WTC11 (cell line): ENCODE data around the gene ZIK1. TPM values are rescaled to one million over a fixed set of nuclear protein-coding genes. Genes with fewer than 3 reads are reported as not detected.

Experiments used
- CDX4 ChIP-seq: fragments of 250-450 bp; sonication (Bioruptor Pico); IDR thresholded peaks from 2 replicates; pipeline ENCODE4 v1.9.0; 2021; ENCODE audit warnings: moderate library complexity, mild to moderate bottlenecking, inconsistent platforms, borderline replicate concordance
- CREB1 ChIP-seq: sonication (generic); formaldehyde crosslinking; IDR thresholded peaks from 2 replicates; pipeline ENCODE4 v1.8.0; 2023; ENCODE audit warnings: mild to moderate bottlenecking, missing genetic modification reagents
- CREM ChIP-seq: sonication (generic); formaldehyde crosslinking; IDR thresholded peaks from 2 replicates; pipeline ENCODE4 v1.8.1; 2022; ENCODE audit warnings: mild to moderate bottlenecking, missing genetic modification reagents, moderate library complexity
- E2F5 ChIP-seq: sonication (generic); formaldehyde crosslinking; IDR thresholded peaks from 2 replicates; pipeline ENCODE4 v1.8.1; 2022; ENCODE audit warnings: mild to moderate bottlenecking, moderate library complexity, missing genetic modification reagents
- FOXK1 ChIP-seq: sonication (generic); formaldehyde crosslinking; IDR thresholded peaks from 2 replicates; pipeline ENCODE4 v1.8.0; 2022; ENCODE audit warnings: mild to moderate bottlenecking, moderate library complexity, missing genetic modification reagents
- IRF2 ChIP-seq: sonication (generic); formaldehyde crosslinking; IDR thresholded peaks from 2 replicates; pipeline ENCODE4 v1.8.0; 2022; ENCODE audit warnings: low read depth, missing genetic modification reagents, borderline replicate concordance
- MLX ChIP-seq: sonication (generic); formaldehyde crosslinking; IDR thresholded peaks from 2 replicates; pipeline ENCODE4 v1.8.1; 2023; ENCODE audit warnings: mild to moderate bottlenecking, missing genetic modification reagents, moderate library complexity
- MYBL2 ChIP-seq: sonication (generic); formaldehyde crosslinking; IDR thresholded peaks from 2 replicates; pipeline ENCODE4 v1.8.1; 2023; ENCODE audit warnings: mild to moderate bottlenecking, moderate library complexity, missing genetic modification reagents
- NR1H2 ChIP-seq: sonication (generic); formaldehyde crosslinking; IDR thresholded peaks from 2 replicates; pipeline ENCODE4 v1.9.0; 2021; ENCODE audit warnings: mild to moderate bottlenecking, moderate library complexity, missing genetic modification reagents
- NR3C1 ChIP-seq: sonication (generic); formaldehyde crosslinking; conservative IDR thresholded peaks from 2 replicates; pipeline ENCODE4 v1.8.1; 2023; ENCODE audit warnings: low read depth, mild to moderate bottlenecking, missing genetic modification reagents
- RORB ChIP-seq: fragments of 250-450 bp; sonication (Bioruptor Pico); IDR thresholded peaks from 2 replicates; pipeline ENCODE4 v1.9.0; 2021; ENCODE audit warnings: mild to moderate bottlenecking
- TEAD1 ChIP-seq: sonication (generic); formaldehyde crosslinking; IDR thresholded peaks from 2 replicates; pipeline ENCODE4 v1.8.0; 2022; ENCODE audit warnings: mild to moderate bottlenecking, missing genetic modification reagents
- ZNF219 ChIP-seq: sonication (generic); formaldehyde crosslinking; IDR thresholded peaks from 2 replicates; pipeline ENCODE4 v1.8.0; 2023; ENCODE audit warnings: missing genetic modification reagents, mild to moderate bottlenecking, borderline replicate concordance
- ZNF671 ChIP-seq: fragments of 250-450 bp; sonication (Bioruptor Pico); IDR thresholded peaks from 2 replicates; pipeline ENCODE4 v1.8.0; 2021; ENCODE audit warnings: mild to moderate bottlenecking
- ZSCAN18 ChIP-seq: fragments of 250-450 bp; sonication (Bioruptor Pico); IDR thresholded peaks from 2 replicates; pipeline ENCODE4 v2.1.2; 2022; ENCODE audit warnings: mild to moderate bottlenecking, moderate library complexity
- total RNA-seq: library from RNA; stranded (reverse); gene quantifications from 3 replicates; pipeline ENCODE4 v1.2.3, GENCODE V29; 2021
- TF ChIP-seq, protein P1 (sequence below): fragments of 200-600 bp; IDR thresholded peaks from 2 replicates; pipeline ENCODE4 v1.8.0; 2022; ENCODE audit warnings: antibody characterized with exemption
- TF ChIP-seq, protein P2 (sequence below): fragments of 250-450 bp; sonication (Bioruptor Pico); IDR thresholded peaks from 2 replicates; pipeline ENCODE4 v1.9.0; 2021; ENCODE audit warnings: mild to moderate bottlenecking, borderline replicate concordance
- TF ChIP-seq, protein P3 (sequence below): sonication (generic); formaldehyde crosslinking; IDR thresholded peaks from 2 replicates; pipeline ENCODE4 v1.8.0; 2023; ENCODE audit warnings: mild to moderate bottlenecking, missing genetic modification reagents
- TF ChIP-seq, protein P4 (sequence below): sonication (generic); formaldehyde crosslinking; IDR thresholded peaks from 2 replicates; pipeline ENCODE4 v1.8.0; 2022; ENCODE audit warnings: missing genetic modification reagents

ZIK1 gene
- total RNA-seq, 1 experiment from 2014 or later: 31.1 TPM

- no peak for TF ChIP-seq ZNF671 (CRISPR knock-in tag)
- TF ChIP-seq TEAD1: peak; percentile 94
- peak; percentile 94 for TF ChIP-seq CREB1 (CRISPR knock-in tag)
- TF ChIP-seq, protein P1, sequence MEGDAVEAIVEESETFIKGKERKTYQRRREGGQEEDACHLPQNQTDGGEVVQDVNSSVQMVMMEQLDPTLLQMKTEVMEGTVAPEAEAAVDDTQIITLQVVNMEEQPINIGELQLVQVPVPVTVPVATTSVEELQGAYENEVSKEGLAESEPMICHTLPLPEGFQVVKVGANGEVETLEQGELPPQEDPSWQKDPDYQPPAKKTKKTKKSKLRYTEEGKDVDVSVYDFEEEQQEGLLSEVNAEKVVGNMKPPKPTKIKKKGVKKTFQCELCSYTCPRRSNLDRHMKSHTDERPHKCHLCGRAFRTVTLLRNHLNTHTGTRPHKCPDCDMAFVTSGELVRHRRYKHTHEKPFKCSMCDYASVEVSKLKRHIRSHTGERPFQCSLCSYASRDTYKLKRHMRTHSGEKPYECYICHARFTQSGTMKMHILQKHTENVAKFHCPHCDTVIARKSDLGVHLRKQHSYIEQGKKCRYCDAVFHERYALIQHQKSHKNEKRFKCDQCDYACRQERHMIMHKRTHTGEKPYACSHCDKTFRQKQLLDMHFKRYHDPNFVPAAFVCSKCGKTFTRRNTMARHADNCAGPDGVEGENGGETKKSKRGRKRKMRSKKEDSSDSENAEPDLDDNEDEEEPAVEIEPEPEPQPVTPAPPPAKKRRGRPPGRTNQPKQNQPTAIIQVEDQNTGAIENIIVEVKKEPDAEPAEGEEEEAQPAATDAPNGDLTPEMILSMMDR: no peak
- 0 out of 2 replicates have a peak, but pooled peaks have one; percentile 79 for TF ChIP-seq IRF2 (CRISPR knock-in tag)
- peak; percentile 93 for TF ChIP-seq FOXK1 (CRISPR knock-in tag)
- peak; percentile 89 for TF ChIP-seq CREM
- TF ChIP-seq ZNF219 (CRISPR knock-in tag): peak; percentile 93
- no peak for TF ChIP-seq CDX4 (CRISPR knock-in tag)
- TF ChIP-seq MLX (CRISPR knock-in tag): peak; percentile 80; the same call in 1 of the 2 replicates
- peak; percentile 64; the same call in 1 of the 2 replicates for TF ChIP-seq NR3C1 (CRISPR knock-in tag)
- TF ChIP-seq MYBL2: peak; percentile 93
- TF ChIP-seq E2F5 (CRISPR knock-in tag): peak; percentile 91
- TF ChIP-seq, protein P2, sequence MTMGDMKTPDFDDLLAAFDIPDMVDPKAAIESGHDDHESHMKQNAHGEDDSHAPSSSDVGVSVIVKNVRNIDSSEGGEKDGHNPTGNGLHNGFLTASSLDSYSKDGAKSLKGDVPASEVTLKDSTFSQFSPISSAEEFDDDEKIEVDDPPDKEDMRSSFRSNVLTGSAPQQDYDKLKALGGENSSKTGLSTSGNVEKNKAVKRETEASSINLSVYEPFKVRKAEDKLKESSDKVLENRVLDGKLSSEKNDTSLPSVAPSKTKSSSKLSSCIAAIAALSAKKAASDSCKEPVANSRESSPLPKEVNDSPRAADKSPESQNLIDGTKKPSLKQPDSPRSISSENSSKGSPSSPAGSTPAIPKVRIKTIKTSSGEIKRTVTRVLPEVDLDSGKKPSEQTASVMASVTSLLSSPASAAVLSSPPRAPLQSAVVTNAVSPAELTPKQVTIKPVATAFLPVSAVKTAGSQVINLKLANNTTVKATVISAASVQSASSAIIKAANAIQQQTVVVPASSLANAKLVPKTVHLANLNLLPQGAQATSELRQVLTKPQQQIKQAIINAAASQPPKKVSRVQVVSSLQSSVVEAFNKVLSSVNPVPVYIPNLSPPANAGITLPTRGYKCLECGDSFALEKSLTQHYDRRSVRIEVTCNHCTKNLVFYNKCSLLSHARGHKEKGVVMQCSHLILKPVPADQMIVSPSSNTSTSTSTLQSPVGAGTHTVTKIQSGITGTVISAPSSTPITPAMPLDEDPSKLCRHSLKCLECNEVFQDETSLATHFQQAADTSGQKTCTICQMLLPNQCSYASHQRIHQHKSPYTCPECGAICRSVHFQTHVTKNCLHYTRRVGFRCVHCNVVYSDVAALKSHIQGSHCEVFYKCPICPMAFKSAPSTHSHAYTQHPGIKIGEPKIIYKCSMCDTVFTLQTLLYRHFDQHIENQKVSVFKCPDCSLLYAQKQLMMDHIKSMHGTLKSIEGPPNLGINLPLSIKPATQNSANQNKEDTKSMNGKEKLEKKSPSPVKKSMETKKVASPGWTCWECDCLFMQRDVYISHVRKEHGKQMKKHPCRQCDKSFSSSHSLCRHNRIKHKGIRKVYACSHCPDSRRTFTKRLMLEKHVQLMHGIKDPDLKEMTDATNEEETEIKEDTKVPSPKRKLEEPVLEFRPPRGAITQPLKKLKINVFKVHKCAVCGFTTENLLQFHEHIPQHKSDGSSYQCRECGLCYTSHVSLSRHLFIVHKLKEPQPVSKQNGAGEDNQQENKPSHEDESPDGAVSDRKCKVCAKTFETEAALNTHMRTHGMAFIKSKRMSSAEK (CRISPR knock-in tag): peak; percentile 26; the same call in 1 of the 2 replicates
- peak; percentile 90; the same call in 1 of the 2 replicates for TF ChIP-seq NR1H2 (CRISPR knock-in tag)
- TF ChIP-seq, protein P3, sequence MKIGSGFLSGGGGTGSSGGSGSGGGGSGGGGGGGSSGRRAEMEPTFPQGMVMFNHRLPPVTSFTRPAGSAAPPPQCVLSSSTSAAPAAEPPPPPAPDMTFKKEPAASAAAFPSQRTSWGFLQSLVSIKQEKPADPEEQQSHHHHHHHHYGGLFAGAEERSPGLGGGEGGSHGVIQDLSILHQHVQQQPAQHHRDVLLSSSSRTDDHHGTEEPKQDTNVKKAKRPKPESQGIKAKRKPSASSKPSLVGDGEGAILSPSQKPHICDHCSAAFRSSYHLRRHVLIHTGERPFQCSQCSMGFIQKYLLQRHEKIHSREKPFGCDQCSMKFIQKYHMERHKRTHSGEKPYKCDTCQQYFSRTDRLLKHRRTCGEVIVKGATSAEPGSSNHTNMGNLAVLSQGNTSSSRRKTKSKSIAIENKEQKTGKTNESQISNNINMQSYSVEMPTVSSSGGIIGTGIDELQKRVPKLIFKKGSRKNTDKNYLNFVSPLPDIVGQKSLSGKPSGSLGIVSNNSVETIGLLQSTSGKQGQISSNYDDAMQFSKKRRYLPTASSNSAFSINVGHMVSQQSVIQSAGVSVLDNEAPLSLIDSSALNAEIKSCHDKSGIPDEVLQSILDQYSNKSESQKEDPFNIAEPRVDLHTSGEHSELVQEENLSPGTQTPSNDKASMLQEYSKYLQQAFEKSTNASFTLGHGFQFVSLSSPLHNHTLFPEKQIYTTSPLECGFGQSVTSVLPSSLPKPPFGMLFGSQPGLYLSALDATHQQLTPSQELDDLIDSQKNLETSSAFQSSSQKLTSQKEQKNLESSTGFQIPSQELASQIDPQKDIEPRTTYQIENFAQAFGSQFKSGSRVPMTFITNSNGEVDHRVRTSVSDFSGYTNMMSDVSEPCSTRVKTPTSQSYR (CRISPR knock-in tag): peak; percentile 97
- no peak for TF ChIP-seq ZSCAN18
- TF ChIP-seq, protein P4, sequence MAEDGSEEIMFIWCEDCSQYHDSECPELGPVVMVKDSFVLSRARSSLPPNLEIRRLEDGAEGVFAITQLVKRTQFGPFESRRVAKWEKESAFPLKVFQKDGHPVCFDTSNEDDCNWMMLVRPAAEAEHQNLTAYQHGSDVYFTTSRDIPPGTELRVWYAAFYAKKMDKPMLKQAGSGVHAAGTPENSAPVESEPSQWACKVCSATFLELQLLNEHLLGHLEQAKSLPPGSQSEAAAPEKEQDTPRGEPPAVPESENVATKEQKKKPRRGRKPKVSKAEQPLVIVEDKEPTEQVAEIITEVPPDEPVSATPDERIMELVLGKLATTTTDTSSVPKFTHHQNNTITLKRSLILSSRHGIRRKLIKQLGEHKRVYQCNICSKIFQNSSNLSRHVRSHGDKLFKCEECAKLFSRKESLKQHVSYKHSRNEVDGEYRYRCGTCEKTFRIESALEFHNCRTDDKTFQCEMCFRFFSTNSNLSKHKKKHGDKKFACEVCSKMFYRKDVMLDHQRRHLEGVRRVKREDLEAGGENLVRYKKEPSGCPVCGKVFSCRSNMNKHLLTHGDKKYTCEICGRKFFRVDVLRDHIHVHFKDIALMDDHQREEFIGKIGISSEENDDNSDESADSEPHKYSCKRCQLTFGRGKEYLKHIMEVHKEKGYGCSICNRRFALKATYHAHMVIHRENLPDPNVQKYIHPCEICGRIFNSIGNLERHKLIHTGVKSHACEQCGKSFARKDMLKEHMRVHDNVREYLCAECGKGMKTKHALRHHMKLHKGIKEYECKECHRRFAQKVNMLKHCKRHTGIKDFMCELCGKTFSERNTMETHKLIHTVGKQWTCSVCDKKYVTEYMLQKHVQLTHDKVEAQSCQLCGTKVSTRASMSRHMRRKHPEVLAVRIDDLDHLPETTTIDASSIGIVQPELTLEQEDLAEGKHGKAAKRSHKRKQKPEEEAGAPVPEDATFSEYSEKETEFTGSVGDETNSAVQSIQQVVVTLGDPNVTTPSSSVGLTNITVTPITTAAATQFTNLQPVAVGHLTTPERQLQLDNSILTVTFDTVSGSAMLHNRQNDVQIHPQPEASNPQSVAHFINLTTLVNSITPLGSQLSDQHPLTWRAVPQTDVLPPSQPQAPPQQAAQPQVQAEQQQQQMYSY (CRISPR knock-in tag): peak; percentile 79
- no peak for TF ChIP-seq RORB (CRISPR knock-in tag)
Observed at GRCh38 chr19:57583521-57584416, at the start of gene ZIK1 (continued).
